ENCODE data around the gene ABCB9.

- TF ChIP-seq EZH2phosphoT487 (IDR thresholded peaks at IDR 0.05; ENCODE audit: unreplicated experiment) (no peak), CREB1 (CRISPR knock-in tag; IDR thresholded peaks at IDR 0.05; ENCODE audit: low read depth) (no peak), CTCF (conservative IDR thresholded peaks at IDR 0.05; ENCODE audit: low read depth in 2 of 2) (no peak), STAT1 (IDR thresholded peaks at IDR 0.05; ENCODE audit: unreplicated experiment) (no peak), EZH2 (IDR thresholded peaks at IDR 0.05; ENCODE audit: low read depth, unreplicated experiment) (no peak), REST (IDR thresholded peaks at IDR 0.05; ENCODE audit: unreplicated experiment) (no peak)
These were observed 34.3 kb upstream of the ABCB9 start for GRCh38 chr12:123000578-123000977.
